ENCODE data around the gene MTCH1.

DNA sequence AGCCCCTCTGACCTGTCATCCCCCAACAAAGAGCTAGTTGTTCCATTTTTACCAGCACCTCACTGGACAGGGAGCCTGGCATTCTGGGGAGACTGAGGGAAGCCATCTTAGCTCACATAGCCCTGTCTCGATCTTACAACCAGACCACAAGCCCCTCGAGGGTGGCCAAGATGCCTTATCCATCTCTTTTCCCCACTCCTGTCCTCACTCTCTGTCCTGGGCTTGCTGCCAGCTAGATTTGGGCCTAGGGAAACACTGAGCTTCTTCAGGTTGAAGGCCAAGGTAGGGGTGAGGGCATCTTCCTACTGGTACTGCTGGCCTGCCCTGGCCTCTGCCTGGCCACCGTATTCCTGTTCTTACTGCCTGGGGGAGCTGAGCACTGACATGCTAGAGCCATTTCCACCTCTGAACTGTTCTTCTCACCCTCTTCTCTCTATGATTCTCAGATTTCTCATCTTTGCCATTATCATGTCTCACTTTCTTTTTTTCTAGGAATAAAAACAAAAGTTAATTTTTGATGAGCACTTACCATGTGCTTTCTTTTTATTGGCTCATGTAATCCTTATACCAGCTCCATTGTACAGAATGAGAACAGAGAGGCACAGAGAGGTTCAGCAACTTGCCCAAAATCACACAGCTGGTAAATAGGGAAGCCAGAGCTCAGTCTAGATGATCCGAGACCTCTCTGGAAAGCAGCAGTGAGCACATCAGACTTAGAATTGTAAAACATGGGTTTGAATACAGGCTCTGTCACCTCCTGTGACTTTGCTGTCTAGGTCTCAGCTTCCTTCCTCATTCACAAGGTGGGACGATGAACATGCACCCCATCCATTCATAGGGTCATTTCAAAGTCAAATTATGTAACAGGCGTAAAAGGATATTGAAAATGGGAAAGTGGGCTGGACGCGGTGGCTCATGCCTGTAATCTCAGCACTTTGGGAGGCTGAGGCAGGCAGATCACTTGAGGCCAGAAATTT lies 48.1 kb upstream of the MTCH1 start:
- TF ChIP-seq POLR2AphosphoS5 (IDR thresholded peaks at IDR 0.05) (peak in 1 of 3 donors; percentile 21), POLR2A (IDR thresholded peaks at IDR 0.05) (no peak)
- TF ChIP-seq, protein P1, sequence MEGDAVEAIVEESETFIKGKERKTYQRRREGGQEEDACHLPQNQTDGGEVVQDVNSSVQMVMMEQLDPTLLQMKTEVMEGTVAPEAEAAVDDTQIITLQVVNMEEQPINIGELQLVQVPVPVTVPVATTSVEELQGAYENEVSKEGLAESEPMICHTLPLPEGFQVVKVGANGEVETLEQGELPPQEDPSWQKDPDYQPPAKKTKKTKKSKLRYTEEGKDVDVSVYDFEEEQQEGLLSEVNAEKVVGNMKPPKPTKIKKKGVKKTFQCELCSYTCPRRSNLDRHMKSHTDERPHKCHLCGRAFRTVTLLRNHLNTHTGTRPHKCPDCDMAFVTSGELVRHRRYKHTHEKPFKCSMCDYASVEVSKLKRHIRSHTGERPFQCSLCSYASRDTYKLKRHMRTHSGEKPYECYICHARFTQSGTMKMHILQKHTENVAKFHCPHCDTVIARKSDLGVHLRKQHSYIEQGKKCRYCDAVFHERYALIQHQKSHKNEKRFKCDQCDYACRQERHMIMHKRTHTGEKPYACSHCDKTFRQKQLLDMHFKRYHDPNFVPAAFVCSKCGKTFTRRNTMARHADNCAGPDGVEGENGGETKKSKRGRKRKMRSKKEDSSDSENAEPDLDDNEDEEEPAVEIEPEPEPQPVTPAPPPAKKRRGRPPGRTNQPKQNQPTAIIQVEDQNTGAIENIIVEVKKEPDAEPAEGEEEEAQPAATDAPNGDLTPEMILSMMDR (IDR thresholded peaks at IDR 0.05 in 8 of 11, conservative IDR thresholded peaks at IDR 0.05 in 3 of 11) = no peak
